Inferior parietal cortex (tissue), 1 donor: ENCODE measurements around the gene PRPSAP2.

Experiments
- DNase-seq: peaks from one replicate; pipeline ENCODE4 v3.0.0-alpha.2; 2016; ENCODE audit errors: extremely low spot score

PRPSAP2 gene

DNA sequence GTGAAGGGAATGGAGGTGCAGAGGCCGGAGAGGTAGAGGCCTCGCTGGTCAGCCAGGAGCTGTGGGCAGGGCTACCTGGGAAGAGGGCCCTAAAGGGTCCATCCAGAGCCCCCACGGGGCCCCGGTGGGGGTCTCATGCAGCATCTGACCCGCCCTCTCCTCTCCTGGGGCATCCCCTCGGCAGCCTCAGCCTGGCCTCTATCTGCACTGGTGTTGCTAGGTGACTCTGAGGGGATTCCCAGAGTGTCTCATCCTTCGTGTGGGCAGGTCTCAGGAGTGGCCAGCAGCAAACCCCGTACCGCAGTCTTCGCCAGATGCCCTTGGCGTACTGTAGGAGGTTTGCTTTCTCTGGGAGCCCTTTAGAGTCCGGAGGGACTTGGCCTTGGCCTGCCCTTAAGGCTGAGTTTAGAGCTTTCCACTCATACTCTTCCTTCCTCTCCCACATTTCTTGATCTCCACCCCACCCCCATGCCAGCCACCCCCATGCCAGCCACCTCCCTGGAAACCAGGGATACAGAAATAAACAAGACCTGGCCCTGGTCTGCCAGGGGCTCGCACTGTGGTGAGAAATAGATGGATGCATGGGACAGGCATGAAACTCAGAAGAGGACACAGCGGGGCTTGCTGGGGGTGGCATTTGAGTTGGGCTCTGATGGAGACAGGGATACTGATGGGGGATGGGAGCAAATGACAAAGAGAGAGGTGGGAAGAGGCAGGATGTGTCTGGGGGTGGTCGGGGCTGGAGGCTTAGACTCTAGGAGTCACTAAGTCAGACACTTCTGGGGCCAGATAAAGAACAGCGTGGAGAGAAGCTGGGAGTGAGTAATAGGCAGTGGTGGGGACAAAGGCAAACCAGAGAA, 103.9 kb downstream of the PRPSAP2 start:
- no peak for DNase-seq

DNA sequence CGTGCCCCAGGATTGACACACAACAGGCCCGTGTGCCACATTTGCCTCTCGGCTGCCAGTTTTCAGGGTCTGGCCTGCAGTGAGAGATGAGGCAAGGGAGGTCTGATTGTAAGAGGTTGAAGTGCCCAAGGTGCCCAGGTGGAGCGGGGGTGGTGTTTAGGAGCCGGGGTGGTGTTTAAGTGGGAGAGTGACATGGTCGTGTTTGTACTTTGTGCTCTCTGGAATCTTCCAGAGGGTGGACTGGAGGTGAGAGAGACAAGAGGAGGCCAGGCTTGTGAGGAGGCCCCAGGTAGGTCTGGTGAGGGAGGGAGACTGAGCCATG, 104.5 kb downstream of the PRPSAP2 start:
- no peak for DNase-seq

DNA sequence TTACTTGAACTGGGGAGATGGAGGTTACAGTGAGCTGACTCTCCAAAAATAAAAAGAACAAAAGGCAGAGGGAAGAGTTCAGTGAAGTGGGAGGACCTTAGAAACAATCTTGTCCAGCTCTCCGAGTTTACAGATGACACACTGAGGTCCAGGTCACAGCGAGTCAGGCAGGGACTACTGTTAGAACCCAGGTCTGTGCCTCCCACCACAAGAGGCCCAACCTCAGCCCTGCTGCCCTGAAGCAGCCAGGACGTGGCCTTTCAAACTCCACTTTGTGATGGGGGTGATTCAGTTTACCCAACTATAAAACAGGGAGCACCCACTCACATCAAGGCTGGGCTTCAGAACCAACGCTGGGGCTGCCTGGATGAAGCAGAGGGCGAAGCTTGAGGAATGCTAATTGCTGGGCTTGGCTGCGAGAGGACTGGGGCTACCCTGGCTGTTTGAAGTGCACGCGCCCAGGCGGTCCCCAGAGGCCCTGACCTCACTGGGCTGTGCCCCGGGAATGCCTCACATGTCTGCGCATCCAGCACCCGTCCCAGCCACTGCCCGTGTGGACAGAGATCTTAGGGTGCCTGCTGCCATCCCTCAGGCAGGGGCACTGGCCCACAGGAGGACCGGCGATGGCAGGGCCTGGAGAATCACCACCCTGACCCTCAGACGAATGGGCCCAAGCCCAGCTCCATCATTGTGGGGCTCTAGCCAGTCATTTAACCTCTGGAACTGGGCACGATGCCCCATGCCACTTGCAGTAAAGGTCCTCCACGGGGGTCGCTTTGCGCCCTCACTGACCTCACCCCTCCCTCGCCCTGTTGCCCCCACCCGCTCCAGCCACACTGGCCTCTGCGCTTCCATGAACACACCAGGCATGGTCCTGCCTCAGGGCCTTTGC, 105.4 kb downstream of the PRPSAP2 start:
- no peak for DNase-seq

DNA sequence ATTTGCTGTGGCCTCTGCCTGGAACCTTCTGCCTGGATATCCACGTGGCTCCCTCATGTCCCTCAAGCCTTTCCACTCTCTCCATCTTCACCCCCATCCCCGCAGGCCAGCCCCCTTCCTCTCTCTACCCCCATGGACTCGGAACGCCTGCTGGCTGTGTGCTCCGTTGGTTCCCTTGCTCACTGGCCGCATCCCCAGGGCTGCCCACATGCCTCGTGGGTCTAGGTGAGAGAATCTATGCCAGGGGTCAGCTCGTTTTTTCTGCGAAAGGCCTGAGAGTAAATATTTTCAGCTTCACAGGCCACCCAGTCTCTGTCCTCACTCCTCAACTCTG, 106.1 kb downstream of the PRPSAP2 start:
- no peak for DNase-seq

GRCh38 chr17:18964550-18964949, 106.6 kb downstream of the PRPSAP2 start:
- no peak for DNase-seq

DNA sequence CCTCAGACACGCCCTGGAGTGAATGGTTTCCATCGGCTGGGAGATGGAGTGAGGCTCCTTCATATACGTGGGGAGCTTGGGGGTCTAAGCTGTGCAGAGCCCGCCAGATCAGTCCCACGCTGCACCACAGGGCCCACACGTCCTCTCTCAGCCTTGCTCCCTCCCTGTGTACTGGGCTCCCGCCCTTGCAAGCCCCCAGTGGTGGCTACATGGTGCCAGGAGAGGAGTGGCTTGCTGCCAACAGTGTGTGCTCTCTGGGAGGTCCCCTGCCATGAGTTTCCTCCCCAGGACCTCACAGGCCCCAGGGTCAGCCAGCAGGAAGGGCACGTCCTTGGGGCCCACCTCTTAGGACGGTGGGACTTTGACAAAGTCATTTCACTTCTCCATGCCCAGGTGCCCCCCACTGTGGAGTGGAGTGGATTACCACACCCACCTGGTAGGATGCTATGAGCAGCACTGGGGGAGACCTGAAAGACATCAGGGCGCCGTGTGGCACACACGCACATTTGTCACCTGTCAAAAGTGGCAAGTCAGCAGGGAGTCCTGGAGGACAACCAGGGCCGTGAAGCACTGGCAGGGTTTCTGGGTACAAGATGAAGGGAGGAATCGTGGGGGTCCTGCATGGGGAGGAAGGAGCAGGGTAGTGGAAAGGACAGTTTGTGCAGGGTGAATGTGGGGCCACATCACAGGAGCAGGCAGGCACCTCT, 107.8 kb downstream of the PRPSAP2 start:
- no peak for DNase-seq

GRCh38 chr17:18966831-18967624, 109.1 kb downstream of the PRPSAP2 start:
- DNase-seq, result no peak

- no peak for DNase-seq
Measured at GRCh38 chr17:18967916-18968315, 110.0 kb downstream of the PRPSAP2 start.

- no peak for DNase-seq
Measured at GRCh38 chr17:18968345-18968744, 110.4 kb downstream of the PRPSAP2 start.

GRCh38 chr17:18968945-18969887, 111.3 kb downstream of the PRPSAP2 start:
- no peak for DNase-seq

- no peak for DNase-seq
Measured at GRCh38 chr17:18970582-18971480, 112.9 kb downstream of the PRPSAP2 start.

DNA sequence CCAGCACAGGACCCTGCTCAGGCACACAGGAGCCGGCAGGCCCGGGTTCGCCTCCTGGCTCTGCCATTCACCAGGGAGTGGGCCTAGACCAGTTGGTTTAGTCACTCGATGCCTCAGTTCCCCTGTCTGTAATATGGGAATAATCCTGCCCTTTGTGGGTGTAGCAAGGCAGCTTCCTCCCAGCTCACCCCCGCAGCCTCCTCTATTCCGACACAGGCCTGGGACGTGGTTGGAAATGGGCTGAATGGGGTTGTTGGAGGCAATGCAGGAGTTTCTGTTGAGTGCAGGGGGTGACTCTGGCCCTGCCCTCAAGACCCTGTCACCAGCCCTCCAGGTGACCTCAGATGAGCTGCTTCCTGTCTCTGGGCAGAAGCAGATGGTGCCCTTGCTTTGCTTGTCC, 113.9 kb downstream of the PRPSAP2 start:
- no peak for DNase-seq

- DNase-seq, result no peak
Measured at GRCh38 chr17:18974407-18975149, 116.6 kb downstream of the PRPSAP2 start.

DNA sequence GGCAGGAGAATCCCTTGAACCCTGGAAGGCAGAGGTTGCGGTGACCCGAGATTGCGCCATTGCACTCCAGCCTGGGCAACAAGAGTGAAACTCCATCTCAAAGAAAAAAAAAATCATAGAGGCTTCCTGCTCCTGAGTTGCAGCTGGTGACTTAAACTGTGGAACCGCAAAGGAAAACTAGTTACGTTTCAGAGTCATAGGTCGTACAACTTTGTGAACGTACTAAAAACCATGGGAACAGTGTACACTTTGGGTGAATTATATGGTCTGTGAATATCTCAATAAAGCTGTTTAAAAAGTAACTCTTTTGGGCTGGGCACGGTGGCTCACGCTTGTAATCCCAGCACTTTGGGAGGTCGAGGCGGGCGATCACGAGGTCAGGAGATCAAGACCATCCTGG, 117.7 kb downstream of the PRPSAP2 start:
- no peak for DNase-seq

DNA sequence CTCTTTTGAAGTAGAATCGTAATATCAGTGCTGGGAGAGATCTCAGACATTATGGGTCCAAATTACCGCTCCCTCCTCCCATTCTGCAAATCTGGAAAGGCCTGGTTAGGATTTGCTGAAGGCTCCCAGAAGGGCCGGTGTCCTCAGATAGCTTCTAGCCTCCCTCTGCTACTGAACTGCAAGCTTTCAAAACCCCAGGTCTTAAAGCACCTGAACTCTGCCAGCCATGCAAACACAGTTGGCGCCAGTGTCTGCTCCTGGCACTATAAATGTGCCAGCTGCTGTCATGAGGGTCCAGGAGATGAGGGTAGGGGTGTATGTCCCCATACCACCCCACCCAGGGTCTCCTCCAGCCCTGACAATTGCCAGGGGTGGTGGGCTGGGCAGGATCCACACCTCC, 118.3 kb downstream of the PRPSAP2 start:
- DNase-seq, result no peak

DNA sequence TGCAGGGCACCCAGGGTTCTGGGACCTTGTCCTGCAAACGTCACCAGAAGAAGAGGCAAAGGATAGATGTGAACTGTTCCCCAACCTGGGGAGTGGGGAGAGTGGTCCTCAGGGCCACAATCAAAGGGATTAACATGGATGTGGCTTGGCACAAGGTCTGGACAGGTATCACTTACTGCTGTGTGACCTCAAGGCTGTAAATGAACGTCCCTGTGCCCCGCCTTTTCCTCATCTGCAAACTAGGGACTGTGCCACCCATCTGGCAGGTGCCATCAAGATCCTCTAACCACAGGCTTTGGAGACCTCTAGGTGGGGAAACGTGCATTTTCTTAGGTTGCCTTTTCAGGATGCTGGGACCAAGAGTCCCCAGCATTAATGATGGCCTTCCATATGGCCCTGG, 119.1 kb downstream of the PRPSAP2 start:
- DNase-seq, result no peak

- DNase-seq, result no peak
Measured at GRCh38 chr17:18977646-18978045, 119.7 kb downstream of the PRPSAP2 start.

DNA sequence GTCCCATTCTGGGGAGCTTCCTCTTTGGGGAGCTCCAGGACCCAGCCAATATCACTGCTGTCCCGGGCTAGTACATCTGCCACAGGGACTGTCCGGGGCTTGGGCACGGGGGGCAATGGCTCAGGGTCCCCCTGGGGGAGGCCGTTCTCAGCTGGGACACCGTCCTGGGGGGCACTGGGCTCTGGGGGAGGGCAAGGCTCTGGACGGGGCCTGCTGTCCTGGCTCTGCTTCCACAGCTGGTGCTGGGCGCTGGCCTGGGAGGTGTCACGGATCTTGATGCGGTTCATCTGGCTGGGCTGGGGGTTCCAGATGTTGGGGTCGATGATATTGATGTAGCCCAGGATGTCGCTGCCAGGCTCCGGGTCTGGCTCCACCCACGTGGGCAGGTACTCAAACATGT, 120.1 kb downstream of the PRPSAP2 start:
- no peak for DNase-seq

DNA sequence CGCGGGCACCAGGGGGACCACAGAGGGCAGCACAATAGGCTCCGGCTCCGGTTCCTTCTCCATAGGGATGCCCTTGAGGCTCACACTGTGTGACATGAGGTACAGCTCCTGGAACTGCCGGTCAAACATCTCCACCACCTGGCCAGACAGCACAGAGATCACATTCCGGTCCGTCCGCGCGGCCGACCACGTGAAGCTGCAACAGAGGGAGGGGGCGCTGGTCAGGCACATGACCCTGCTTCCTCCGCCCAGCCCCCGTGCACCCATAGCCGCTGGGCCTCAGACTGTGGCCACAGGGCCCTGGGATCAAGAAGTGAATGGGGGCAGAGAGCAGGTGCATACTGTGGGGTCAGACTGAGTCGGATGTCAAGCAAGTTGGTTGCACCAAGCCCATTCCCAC, 120.7 kb downstream of the PRPSAP2 start:
- no peak for DNase-seq
